HEK293T (cell line): ENCODE results near the gene DOCK2.

Experiments
- ARNT ChIP-seq: fragments of 450-650 bp; IDR thresholded peaks from 2 replicates; pipeline ENCODE4 v1.6.1; 2017; ENCODE audit warnings: mild to moderate bottlenecking
- BHLHE40 ChIP-seq: fragments of 450-650 bp; IDR thresholded peaks from 2 replicates; pipeline ENCODE4 v1.6.1; 2016; ENCODE audit warnings: mild to moderate bottlenecking, moderate library complexity, borderline replicate concordance
- FOXA1 ChIP-seq: fragments of 450-650 bp; IDR thresholded peaks from 2 replicates; pipeline ENCODE4 v1.6.1; 2016; ENCODE audit warnings: mild to moderate bottlenecking
- FOXK2 ChIP-seq: fragments of 450-650 bp; IDR thresholded peaks from 2 replicates; pipeline ENCODE4 v1.6.1; 2016; ENCODE audit warnings: mild to moderate bottlenecking
- HDGF ChIP-seq: fragments of 450-650 bp; IDR thresholded peaks from 2 replicates; pipeline ENCODE4 v1.6.1; 2017; ENCODE audit warnings: antibody characterized with exemption, borderline replicate concordance
- L3MBTL2 ChIP-seq: fragments of 450-650 bp; conservative IDR thresholded peaks from 2 replicates; pipeline ENCODE4 v1.6.1; 2016; ENCODE audit warnings: mild to moderate bottlenecking
- TARDBP ChIP-seq: fragments of 450-650 bp; IDR thresholded peaks from 2 replicates; pipeline ENCODE4 v1.6.1; 2016
- ZNF384 ChIP-seq: fragments of 450-650 bp; IDR thresholded peaks from 2 replicates; pipeline ENCODE4 v1.6.1; 2016

GRCh38 chr5:170121321-170121720 lies 484.2 kb downstream of the DOCK2 start:
- TF ChIP-seq TARDBP (no peak), ARNT (no peak), HDGF (no peak), L3MBTL2 (no peak), ZNF384 (no peak), FOXK2 (no peak), FOXA1 (no peak), BHLHE40 (no peak)
